ENCODE results near the gene FERMT2.

- TF ChIP-seq CTCF (IDR thresholded peaks at IDR 0.05) = no peak
- no peak for TF ChIP-seq EZH2 (IDR thresholded peaks at IDR 0.05)
Observed at GRCh38 chr14:52861403-52861802, 89.4 kb downstream of the FERMT2 start.

All from neural progenitor cell (in vitro differentiated cells).